ENCODE results near the gene RAB3A.
"Not testable (repeated sequence)": the region's sequence is repeated elsewhere in the genome, so short reads cannot be mapped to it uniquely, and the experiment has no call there.

RAB3A gene

DNA sequence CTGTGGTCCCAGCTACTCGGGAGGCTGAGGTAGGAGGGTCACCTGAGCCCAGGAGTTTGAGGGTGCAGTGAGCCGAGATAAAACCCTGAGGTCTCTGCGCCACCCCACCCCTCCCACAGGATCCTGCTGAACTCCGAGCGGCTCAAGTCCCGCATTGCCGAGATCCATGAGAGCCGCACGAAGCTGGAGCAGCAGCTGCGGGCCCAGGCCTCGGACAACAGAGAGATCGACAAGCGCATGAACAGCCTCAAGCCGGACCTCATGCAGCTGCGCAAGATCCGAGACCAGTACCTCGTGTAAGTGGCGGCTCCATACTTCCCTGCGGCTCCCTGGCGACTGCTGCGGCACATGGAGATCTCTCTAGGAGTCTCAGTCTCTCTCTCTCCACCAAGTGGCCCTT lies 36.8 kb downstream of the RAB3A start:
- DNase-seq: no peak

DNA sequence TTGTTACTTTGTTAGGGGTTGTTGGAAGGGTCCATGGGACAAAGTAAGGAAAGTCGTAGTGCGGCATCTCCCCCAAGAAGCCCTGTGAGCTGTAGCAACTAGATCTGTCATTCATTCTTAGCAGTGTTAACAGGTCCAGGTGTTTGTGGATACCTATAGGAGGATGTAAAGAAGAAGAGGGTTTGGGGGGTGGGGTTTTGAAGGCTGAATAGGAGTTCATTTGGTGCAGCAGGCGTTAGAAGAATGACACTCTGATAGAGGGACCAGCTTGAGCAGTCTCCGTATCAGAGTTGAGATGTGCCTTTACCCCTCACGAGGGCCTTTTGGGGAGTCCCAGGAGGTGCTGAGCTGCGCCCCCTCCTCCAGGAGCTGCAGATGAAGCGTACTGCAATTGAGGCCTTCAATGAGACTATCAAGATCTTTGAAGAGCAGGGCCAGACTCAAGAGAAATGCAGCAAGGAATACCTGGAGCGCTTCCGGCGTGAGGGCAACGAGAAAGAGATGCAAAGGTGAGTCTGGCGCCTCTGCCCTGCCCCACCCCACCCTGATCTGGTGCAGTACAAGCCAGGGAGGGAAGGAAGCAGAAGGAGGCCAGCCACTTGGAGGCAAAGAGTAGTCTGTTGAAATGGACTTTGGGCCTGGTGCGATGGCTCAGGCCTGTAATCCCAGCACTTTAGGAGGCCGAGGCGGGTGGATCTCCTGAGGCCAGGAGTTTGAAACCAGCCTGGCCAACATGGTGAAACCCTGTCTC lies 37.9 kb downstream of the RAB3A start:
- no peak for DNase-seq

DNA sequence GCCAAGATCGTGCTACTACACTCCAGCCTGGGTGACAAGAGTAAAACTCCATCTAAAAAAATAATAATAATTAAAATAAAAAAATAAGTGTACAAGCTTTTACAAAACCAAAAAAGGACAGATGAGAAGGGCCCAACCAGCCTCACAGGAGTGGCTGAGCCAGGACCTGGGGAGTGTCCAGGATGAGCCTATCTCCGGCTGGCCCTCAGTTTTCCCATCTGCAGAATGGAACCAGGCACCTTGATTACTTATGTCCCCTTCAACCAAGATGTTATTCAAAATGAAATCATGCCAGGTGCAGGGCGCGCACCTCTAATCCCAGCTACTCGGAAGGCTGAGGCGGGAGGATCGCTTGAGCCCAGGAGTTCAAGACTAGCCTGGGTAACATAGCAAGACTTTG lies 39.8 kb downstream of the RAB3A start:
- DNase-seq: no peak

DNA sequence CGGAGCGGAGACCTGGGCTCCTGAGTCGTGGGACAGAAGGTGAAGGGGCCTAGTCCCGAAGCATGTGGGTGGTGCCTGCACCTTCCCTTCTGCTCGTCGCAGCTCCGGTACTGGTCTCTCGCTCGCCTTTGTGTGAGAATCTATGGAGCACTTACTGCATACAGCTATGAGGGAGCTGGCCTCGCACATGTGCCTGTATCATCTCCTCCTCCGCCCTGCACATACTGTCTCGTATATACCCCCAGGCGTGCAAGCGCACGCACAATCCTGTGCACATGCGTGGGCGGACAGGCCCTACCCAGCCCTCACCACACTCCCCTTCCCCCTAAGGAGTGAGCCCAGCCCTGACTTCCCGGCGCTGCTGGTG lies 42.2 kb downstream of the RAB3A start:
- no peak for DNase-seq

DNA sequence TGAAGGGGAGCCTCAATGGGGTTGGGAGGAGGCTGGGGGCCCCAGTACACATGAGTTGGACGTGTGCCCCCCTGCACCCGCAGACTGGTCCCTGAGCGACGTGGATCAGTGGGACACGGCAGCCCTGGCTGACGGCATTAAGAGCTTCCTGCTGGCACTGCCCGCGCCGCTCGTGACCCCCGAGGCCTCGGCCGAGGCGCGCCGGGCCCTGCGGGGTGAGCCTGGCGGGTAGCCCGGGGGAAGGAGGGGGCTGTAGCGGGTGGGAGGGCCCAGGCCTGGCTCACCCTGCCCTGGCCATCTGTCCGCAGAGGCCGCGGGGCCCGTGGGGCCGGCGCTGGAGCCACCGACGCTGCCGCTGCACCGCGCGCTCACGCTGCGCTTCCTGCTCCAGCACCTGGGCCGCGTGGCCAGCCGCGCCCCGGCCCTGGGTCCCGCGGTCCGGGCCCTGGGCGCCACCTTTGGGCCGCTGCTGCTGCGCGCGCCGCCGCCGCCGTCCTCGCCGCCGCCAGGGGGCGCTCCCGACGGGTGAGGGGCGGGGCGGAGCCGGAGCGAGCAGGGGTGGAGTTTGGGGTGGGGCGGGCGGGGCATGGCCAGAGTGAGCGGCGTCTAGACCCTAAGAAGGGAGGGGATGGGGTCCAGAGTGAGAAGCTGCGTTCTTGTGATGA lies 42.7 kb downstream of the RAB3A start:
- peak; percentile 81 for DNase-seq

DNA sequence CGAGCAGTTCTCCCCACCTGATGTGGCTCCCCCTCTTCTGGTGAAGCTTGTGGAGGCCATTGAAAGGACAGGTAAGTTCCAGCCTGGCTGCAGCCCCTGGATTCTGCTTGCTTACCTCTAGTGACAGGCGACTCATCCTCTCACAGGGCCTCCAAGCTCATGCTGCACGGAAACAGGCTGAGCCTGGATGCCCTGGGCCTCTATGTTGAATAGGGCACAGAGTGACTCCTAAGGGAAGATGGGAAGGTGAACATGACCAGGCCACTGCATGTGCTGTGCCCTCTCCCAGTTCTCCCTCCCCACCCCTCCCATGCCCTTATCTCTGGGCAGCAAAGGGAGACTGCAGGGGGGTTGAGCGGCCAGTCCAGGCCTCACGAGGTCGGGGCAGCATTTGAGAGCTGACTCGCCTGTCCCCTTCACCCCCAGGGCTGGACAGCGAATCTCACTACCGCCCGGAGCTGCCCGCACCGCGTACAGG lies 43.3 kb downstream of the RAB3A start:
- no peak for DNase-seq

DNA sequence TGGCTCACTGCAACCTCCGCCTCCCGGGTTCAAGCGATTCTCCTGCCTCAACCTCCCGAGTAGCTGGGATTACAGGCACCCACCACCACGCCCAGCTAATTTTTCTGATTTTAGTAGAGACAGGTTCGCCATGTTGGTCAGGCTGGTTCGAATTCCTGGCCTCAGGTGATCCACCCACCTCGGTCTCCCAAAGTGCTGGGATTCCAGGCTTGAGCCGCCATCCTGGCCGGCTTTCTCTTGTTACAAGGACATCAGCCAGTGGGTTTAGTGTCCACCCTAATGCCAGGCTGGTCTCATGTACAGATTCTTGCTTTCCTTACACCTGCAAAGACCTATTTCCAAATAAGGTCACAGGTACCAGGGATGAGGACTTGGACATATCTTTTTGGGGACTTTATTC lies 44.0 kb downstream of the RAB3A start:
- no peak for DNase-seq

DNA sequence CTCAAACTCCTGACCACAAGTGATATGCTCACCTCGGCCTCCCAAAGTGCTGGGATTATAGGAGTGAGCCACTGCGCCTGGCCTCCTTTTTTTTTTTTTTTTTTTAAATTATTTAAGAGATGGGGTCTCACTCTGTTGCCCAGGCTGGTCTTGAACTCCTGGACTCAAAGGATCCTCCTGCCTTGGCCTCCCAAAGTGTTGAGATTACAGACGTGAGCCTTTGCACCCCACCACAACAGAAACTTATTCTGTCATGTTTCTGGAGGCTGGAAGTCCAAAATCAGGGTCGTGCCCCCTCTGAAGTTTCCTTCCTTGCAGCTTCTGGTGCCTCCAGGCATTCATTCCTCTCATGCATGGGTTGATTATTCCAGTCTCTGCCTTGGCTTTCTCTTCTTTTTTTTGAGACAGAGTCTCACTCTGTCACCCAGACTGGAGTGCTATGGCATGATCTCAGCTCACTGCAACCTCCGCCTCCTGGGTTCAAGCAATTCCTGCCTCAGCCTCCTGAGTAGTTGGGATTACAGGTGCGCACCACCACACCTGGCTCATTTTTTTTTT lies 44.7 kb downstream of the RAB3A start:
- not testable (repeated sequence) for DNase-seq

DNA sequence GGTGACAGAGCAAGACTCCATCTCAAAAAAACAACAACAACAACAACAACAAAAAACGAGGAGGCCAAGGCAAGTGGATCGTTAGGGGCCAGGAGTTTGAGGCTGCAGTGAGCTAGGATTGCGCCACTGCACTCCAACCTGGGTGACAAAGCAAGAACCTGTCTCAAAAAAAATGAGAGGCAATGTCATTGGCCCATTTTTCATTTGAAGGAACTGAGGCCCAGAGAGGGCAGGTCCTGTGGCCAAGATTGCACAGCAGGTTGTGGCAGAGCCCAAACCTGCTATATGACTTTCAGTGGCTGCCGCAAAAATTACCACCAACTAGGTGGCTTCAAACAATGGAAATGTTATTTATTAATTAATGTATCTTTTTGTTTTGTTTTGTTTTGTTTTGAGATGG lies 45.4 kb downstream of the RAB3A start:
- DNase-seq: no peak

DNA sequence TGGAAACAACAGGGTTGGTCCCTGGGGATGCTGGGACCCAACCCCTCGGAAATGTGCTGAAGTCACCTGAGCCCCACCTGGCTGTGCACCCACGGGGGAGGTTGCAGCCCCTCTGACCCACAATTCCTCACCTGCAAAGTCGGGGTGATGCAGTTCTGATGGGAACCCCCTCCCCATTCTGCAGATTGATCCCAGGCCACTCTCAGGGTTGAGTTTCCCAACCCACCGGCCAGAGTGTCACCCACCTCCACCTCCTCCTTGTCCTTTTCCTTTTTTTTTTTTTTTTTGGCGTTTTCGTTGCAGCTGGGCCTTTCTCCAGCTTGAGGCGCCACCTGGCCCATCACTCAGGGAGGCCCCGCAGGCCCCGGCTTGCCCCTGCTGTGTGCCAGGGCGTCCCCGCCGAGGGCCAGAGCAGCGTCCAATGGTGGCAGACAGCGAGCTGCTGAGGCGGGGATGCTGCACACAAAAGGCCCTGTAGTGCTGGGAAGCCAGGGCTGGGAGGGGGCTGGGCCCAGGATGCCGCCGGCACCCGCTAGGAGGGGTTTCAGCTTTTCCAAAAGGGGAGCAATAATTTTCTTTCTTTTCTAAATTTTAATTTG lies 46.3 kb downstream of the RAB3A start:
- no peak for DNase-seq

DNA sequence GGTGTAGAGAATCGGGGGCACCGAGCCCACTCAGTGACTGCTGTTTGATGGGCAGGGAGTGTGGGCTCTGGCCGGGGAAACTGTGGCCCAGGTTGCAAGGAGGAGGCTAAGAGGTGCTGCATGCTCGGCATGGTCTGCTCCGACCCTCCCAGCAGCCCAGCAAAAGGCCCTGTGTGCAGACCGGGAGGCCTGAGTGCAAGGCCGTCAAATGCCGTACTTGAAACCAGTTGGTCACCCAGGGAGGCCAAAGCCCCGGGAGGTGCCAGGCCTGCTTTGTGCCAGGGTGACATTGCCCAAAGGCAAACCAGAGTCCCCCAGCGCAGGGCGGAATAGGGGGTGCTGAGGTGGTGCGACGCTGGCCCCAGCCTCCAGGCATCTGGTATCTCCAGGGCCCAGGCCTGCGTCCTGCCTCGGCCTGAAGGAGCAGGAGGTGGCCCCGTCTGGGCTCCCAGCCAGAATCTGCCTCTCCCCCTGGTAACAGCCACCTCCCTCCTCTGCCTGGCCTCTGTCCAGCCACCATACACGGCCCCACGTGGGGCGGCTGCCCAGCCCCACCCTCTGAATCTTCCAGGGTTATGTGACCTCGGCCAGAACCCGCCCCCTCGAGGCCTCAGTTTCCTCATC lies 46.9 kb downstream of the RAB3A start:
- no peak for DNase-seq

DNA sequence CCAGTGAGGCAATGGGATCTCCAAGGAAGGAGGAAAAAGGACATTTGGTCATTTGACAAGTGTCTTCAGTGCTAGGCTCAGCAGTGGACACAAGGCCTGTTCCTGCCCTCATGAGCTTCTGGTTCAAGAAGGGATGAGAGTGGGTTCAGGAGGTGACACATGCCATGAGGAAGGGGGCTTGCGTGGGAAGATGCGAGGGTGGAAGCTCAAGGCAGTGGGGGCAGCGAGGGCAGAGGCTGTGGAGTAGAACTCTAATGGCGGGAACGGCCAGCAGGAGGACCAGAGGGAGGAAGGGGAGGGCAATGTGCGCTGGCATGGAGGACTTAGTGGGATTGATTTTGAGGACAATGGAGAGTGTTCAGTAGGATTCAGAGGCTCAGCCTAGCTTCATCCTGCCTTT lies 47.6 kb downstream of the RAB3A start:
- DNase-seq: no peak

DNA sequence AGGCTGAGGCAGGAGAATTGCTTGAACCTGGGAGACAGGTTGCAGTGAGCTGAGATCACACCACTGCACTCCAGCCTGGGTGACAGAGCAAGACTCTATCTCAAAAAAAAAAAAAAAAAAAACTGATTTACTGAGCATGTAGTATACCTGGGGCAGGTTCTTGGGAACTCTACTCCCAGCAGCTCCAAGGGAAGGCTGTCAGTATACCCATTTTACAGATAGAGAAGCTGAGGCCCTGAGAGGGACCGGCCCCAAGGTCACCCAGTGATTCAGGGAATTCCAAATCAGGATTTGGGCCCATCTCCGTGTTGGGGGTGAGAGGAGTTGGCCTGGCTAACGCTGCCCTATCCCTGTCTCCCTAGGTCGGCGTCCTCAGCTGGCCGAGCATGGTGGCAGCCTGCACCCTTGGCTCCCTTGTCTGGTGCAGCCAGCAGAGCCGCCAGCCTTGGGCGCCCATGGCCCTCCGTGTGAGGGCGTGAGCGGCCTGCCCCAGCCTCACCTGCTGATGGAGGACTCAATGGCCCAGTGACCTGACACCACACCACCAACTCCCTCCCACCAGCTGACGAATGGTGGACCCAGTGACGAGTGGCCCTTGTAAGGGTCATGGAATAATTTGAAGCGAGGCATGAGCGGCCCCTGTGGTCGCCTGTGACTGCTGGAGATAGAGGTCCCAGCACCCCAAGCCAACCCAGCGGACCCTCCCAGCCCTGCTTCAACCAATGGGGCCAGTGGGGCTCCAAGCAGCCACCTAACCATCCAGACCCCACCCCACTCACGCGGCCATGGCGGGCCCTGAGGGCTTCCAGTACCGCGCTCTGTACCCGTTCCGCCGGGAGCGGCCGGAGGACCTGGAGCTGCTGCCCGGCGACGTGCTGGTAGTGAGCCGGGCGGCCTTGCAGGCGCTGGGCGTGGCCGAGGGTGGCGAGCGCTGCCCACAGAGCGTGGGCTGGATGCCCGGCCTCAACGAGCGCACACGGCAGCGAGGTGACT lies 48.5 kb downstream of the RAB3A start:
- no peak for DNase-seq

DNA sequence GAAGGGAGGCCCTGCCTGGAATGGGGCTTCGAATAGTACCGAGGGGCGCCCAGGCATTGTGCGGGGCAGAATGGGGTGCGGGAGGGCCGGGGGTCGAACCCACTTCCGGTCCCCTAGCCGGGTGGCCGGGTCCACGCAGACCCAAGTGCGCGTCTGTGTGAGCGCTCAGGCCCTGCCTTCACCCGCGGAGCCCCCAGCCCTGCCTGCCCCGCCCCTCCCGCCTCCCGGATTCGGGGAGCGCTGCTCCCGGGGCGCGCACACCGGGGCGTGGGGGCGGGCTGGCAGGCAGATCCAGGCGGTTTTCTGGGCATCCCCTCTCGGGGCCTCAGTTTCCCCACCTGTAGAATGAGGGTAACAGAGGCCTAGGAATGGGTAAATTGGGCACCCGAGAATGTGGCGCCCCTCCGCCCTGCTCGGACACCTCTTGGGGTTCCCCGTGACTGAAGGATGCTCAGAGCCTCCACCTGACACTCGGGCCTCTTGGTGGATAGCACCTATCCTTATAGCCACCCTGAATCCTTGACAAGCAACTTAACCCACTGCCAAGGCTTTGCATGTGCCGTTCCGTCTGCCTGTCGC lies 50.2 kb downstream of the RAB3A start:
- peak; percentile 44 for DNase-seq

DNA sequence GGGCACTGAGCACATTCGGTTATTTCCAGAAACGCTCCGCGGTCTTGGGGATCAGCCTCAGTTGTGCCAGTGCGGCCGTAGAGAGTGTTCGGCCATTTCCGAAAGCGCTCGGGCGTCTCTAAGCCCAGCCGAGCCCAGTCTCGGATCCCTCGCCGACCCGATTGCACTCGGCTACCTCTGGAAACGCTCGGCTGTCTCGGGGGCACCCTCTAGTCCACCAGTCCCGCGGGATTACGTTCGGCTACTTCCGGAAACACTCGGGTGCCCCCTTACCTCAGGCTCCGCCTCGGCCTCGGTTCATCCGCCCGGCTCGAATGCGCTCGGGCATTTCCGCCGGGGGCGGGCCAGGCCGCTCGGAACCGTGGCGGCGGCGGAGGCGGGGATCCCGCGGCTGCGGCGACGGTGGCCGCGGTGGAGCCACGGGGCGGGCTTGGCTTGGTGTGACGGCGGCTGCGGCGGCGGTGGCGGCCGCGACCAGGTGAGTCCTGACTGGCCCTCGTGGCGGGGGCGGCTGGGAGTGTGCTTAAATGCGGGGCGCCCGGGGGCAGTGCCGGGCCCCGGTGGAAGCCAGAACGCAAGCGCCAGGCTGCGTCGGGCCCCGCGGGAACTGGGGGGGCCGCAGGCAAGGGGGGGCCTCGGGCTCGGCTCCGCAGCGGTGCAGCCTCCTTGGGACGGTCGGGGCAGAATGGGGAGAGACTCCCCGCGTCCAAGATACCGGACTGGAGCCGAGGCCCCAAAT lies 50.9 kb downstream of the RAB3A start, which contains the start of gene PIK3R2:
Gene PIK3R2 (plus strand): TSS at position 347 of the 739 bp plus-strand sequence. CDS start 2,717 bp downstream, outside the sequence.
- peak; percentile 99 for DNase-seq

DNA sequence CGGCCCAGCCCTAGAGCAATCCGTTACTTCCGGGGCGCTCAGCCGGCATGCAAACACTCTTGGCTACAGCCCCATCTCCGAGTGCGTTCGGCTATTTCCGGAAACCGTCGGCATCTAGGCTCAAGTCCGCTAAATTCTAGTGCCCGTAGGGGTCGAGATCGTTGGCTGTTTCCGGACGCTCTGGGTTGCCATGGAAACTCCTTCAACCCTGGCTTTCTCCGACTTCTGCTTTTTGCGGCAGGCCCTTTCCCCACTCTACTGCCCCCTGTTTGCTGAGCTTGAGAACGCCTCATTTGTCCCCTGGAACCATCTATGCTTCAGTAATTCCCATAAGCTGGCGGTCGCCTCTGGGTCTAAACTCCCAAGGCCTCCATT lies 51.4 kb downstream of the RAB3A start:
- DNase-seq: peak; percentile 98

DNA sequence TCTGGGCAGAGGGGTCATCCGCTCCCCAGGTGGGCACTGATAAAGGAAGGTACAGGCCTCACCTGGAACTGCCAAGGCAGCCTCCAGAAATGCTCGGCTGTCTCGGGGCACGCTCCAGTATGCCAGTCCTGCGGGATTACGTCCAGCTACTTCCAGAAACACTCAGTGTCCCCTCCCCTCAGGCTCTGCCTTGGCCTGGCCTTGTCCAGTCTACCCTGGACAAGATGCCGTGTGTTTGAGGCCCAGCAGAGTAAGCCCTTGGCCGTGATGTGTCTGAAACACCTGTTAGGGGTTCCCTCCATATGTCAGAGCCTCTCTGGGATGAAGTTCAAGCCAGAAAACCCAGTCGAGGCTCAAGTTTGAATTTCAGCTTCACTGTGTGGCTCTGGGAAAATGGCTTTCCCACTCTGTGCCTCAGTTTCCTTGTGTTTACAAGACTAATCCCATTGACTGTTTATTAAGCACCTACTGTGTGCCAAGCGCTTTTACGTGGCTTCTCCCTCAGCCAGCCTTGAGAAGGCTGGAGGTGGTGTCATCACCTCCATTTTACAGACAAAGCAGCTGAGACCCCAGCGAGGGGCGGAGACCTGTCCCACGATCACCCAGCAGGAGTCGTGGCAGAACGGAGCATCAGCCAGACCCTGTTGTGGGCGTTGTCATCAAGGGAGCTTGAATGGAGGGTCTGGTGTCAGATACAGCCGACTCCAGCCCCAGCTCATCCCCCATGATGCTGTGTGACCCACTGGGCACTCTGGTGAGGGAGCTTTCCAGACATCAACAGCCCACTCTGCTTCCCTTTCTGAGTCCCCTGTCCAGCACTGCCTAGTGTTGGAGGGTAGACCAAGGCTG lies 52.8 kb downstream of the RAB3A start:
- DNase-seq: no peak

DNA sequence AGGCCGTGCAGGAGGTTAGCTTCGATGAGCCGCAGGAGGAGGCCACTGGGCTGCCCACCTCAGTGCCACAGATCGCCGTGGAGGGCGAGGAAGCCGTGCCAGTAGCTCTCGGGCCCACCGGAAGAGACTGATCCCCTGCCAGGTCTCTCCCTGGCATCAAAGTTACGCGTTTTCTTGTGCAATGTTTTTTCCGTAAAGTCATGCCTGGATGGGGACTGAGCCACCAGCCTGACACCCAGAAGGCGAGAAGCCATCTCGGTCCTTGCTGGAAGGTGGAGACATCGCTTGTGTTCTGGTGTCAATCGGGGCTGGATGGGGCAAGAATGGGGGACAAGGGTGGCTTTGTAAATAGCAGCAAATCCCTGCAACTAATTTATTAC lies 54.3 kb downstream of the RAB3A start:
- DNase-seq: no peak

DNA sequence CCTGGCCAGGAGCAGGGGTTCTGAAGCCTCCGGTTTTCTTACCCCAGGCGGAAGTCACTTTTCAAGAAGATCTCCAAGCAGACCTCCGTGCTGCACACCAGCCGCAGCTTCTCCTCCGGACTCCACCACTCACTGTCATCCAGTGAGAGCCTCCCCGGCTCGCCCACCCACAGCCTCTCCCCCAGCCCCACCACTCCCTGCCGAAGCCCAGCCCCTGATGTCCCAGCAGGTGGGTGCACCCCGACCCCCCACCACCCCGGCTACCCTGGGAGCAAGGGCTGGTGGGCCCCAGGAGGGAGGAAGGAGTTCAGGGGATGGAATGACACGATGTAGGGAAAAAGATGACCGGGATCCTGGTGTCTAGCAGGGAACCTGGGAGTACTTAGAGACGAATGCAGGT lies 56.4 kb downstream of the RAB3A start:
- no peak for DNase-seq

All from CD4-positive, alpha-beta T cell treated with Interleukin-6 for 4 hours (primary cell).